OCI-M2 (cell line): ENCODE data around the gene MAGEA2B.
"Not testable (repeated sequence)": the region's sequence is repeated elsewhere in the genome, so short reads cannot be mapped to it uniquely, and the experiment has no call there.

Source experiments
- DNase-seq: peaks from one replicate; lab custom pipeline; 2025; ENCODE audit not compliant: unreplicated experiment; lab: John Stamatoyannopoulos, UW

MAGEA2B gene

GRCh38 chrX:152713815-152714787 is at the start of gene MAGEA2B:
MAGEA2B (plus strand) TSS chrX:152714628; CDS start chrX:152717107, 2,479 bp downstream.
- DNase-seq: not testable (repeated sequence)

- DNase-seq: no peak
Observed at GRCh38 chrX:152674135-152674534, 40.3 kb upstream of the MAGEA2B start.

- DNase-seq: not testable (repeated sequence)
Observed at GRCh38 chrX:152674652-152675051, 39.8 kb upstream of the MAGEA2B start.

- DNase-seq: not testable (repeated sequence)
Observed at GRCh38 chrX:152681012-152681411, 33.4 kb upstream of the MAGEA2B start.

- not testable (repeated sequence) for DNase-seq
Observed at GRCh38 chrX:152697952-152698931, 16.2 kb upstream of the MAGEA2B start, which contains the start of gene MAGEA3. MAGEA3 (plus strand) TSS chrX:152698794; CDS start chrX:152700833, 2,039 bp downstream.

- DNase-seq: not testable (repeated sequence)
Observed at GRCh38 chrX:152700390-152700789, 14.0 kb upstream of the MAGEA2B start.

GRCh38 chrX:152706500-152706899 is 7.9 kb upstream of the MAGEA2B start:
- not testable (repeated sequence) for DNase-seq

GRCh38 chrX:152709173-152709572 is 5.3 kb upstream of the MAGEA2B start, which contains the start of gene CSAG2:
CSAG2 (minus strand) TSS chrX:152709273; CDS start chrX:152709112, 161 bp downstream.
- DNase-seq: not testable (repeated sequence)

- DNase-seq: not testable (repeated sequence)
Observed at GRCh38 chrX:152713195-152713594, 1.2 kb upstream of the MAGEA2B start.

- no peak for DNase-seq
Observed at GRCh38 chrX:152725409-152725808, 11.0 kb downstream of the MAGEA2B start.

- no peak for DNase-seq
Observed at GRCh38 chrX:152733261-152733975, 19.0 kb downstream of the MAGEA2B start, which contains the start of the genes CSAG1 and MAGEA12. CSAG1 (minus strand) TSS chrX:152733721; CDS start chrX:152732460, 1,261 bp downstream. MAGEA12 (plus strand) TSS chrX:152733757; CDS start chrX:152736162, 2,405 bp downstream.

- not testable (repeated sequence) for DNase-seq
Observed at GRCh38 chrX:152734143-152734858, 19.9 kb downstream of the MAGEA2B start.

- no peak for DNase-seq
Observed at GRCh38 chrX:152735101-152735500, 20.7 kb downstream of the MAGEA2B start.

GRCh38 chrX:152735860-152736511 is 21.6 kb downstream of the MAGEA2B start:
- no peak for DNase-seq

GRCh38 chrX:152736528-152736927 is 22.1 kb downstream of the MAGEA2B start:
- not testable (repeated sequence) for DNase-seq

GRCh38 chrX:152738560-152738959 is 24.1 kb downstream of the MAGEA2B start:
- DNase-seq: no peak

- DNase-seq: not testable (repeated sequence)
Observed at GRCh38 chrX:152753686-152754650, 39.5 kb downstream of the MAGEA2B start, which contains the start of gene MAGEA2. MAGEA2 (minus strand) TSS chrX:152753842; CDS start chrX:152751363, 2,479 bp downstream.
